ENCODE results near the gene PDSS1.

The PDSS1 gene

DNA sequence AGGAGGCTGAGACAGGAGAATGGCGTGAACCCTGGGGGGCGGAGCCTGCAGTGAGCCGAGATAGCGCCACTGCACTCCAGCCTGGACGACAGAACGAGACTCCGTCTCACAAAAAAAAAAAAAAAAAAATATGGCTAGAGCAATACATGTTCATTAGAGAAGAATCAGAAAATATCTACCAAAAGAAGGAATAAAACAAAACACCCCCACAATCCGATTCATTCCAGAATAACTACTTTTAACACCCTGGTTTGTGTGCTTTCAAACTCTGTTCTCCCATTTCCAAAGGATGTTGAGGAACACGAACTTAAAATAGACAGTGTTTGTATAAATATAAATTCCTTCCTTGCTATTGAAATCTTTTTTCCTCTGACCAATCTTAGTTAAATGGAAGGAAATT, 6.5 kb downstream of the PDSS1 start:
- no peaks in the 10 kb centered on the region; the same call in 1 of the 2 replicates for H3K36me3 ChIP-seq (replicated peaks; ENCODE audit: insufficient read depth, low read length)
- TF ChIP-seq, protein P1, sequence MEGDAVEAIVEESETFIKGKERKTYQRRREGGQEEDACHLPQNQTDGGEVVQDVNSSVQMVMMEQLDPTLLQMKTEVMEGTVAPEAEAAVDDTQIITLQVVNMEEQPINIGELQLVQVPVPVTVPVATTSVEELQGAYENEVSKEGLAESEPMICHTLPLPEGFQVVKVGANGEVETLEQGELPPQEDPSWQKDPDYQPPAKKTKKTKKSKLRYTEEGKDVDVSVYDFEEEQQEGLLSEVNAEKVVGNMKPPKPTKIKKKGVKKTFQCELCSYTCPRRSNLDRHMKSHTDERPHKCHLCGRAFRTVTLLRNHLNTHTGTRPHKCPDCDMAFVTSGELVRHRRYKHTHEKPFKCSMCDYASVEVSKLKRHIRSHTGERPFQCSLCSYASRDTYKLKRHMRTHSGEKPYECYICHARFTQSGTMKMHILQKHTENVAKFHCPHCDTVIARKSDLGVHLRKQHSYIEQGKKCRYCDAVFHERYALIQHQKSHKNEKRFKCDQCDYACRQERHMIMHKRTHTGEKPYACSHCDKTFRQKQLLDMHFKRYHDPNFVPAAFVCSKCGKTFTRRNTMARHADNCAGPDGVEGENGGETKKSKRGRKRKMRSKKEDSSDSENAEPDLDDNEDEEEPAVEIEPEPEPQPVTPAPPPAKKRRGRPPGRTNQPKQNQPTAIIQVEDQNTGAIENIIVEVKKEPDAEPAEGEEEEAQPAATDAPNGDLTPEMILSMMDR (IDR thresholded peaks at IDR 0.05; ENCODE audit: low read length), result no peak
- TF ChIP-seq EZH2 (optimal IDR thresholded peaks at IDR 0.05; ENCODE audit: low read depth, low read length), result no peak
- TF ChIP-seq EZH2phosphoT487 (IDR thresholded peaks at IDR 0.05; ENCODE audit: low read length), result no peak

DNA sequence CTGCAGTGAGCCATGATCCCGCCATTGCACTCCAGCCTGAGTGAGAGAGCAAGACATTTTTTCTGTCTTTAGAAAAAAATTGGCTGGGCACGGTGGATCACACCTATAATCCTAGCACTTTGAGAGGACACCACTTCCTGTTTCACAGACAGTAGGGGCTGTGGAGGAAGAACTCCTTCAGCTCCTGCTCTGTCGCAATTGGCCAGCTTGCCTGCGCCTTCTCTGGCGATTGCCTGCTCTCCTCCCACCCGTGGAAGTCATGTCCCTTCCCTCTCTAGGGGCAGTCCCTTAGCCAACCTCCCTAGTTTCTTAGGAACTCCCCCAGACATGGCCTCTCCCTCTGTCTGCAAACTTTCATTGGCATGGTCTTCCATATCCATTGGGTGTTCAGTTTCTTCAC, 8.7 kb downstream of the PDSS1 start:
- Histone ChIP-seq H2AFZ (ENCODE audit: low read length) (no peak overlapping the region), H3K9me3 (replicated peaks; ENCODE audit: insufficient read depth, low read length) (no peaks in the 10 kb centered on the region), H3K4me1 (ENCODE audit: low read length) (no peaks in the 10 kb centered on the region), H3K27me3 (replicated peaks; ENCODE audit: insufficient read depth, low read length) (no peaks in the 10 kb centered on the region), H3K36me3 (replicated peaks; ENCODE audit: insufficient read depth, low read length) (no peaks in the 10 kb centered on the region; the same call in 1 of the 2 replicates), H3K9me2 (replicated peaks; ENCODE audit: insufficient read depth, low read length) (no peaks in the 10 kb centered on the region), H3K79me2 (ENCODE audit: low read length) (peaks cover 57% of the 10 kb centered on the region), H4K20me1 (ENCODE audit: insufficient read depth, low read length) (no peaks in the 10 kb centered on the region), H3F3A (ENCODE audit: insufficient read depth, low read length) (no peaks in the 10 kb centered on the region), H3K9ac (ENCODE audit: low read length) (no peak overlapping the region), H3K4me3 (ENCODE audit: low read length) (no peak overlapping the region), H3K27ac (ENCODE audit: low read length) (no peak overlapping the region), H3K4me2 (ENCODE audit: low read depth, low read length) (no peak overlapping the region)
- TF ChIP-seq EZH2phosphoT487 (IDR thresholded peaks at IDR 0.05; ENCODE audit: low read length) (no peak), EZH2 (optimal IDR thresholded peaks at IDR 0.05; ENCODE audit: low read depth, low read length) (no peak)
- TF ChIP-seq, protein P1 (IDR thresholded peaks at IDR 0.05; ENCODE audit: low read length), result no peak
- DNase-seq, result no peak

More for the DNA sequence above, 6.5 kb downstream of the PDSS1 start:
- H3K4me2 ChIP-seq (ENCODE audit: low read depth, low read length), result no peak overlapping the region
- H3K27ac ChIP-seq (ENCODE audit: low read length), result no peak overlapping the region
- no peaks in the 10 kb centered on the region for H4K20me1 ChIP-seq (ENCODE audit: insufficient read depth, low read length)
- H3K9me2 ChIP-seq (replicated peaks; ENCODE audit: insufficient read depth, low read length), result no peaks in the 10 kb centered on the region
- no peak for DNase-seq
- H3K79me2 ChIP-seq (ENCODE audit: low read length), result peaks cover 78% of the 10 kb centered on the region
- H3K9ac ChIP-seq (ENCODE audit: low read length), result no peak overlapping the region
- H3K9me3 ChIP-seq (replicated peaks; ENCODE audit: insufficient read depth, low read length), result no peaks in the 10 kb centered on the region
- H2AFZ ChIP-seq (ENCODE audit: low read length), result no peak overlapping the region
- no peak overlapping the region for H3K4me3 ChIP-seq (ENCODE audit: low read length)
- H3K4me1 ChIP-seq (ENCODE audit: low read length), result no peaks in the 10 kb centered on the region
- H3K27me3 ChIP-seq (replicated peaks; ENCODE audit: insufficient read depth, low read length), result no peaks in the 10 kb centered on the region
- H3F3A ChIP-seq (ENCODE audit: insufficient read depth, low read length), result no peaks in the 10 kb centered on the region

DNA sequence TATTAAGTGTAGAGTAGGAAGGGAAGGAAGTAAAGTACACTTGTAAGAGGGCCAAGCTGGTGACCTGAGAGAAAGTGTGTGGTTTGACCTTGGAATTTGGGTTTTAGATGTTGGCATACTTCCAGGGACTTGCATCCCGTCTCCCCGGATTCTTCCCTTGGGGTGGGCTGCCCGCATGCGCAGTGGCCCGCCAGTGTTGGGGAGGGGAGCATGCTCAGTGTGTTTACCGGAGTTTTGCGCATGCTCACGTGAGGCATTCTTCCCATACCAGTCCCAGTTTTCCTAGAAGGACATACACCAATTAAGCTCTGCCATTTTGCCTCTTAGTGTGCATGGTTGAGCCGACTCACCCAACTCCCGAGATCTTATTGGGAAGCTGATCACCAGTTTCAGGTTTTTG, 9.4 kb downstream of the PDSS1 start:
- no peaks in the 10 kb centered on the region for H3K9me2 ChIP-seq (replicated peaks; ENCODE audit: insufficient read depth, low read length)
- no peaks in the 10 kb centered on the region for H4K20me1 ChIP-seq (ENCODE audit: insufficient read depth, low read length)
- peaks cover 50% of the 10 kb centered on the region for H3K79me2 ChIP-seq (ENCODE audit: low read length)
- no peaks in the 10 kb centered on the region for H3K27me3 ChIP-seq (replicated peaks; ENCODE audit: insufficient read depth, low read length)
- no peak for TF ChIP-seq EZH2phosphoT487 (IDR thresholded peaks at IDR 0.05; ENCODE audit: low read length)
- TF ChIP-seq, protein P1 (IDR thresholded peaks at IDR 0.05; ENCODE audit: low read length), result no peak
- no peak for TF ChIP-seq EZH2 (optimal IDR thresholded peaks at IDR 0.05; ENCODE audit: low read depth, low read length)
- H3K36me3 ChIP-seq (replicated peaks; ENCODE audit: insufficient read depth, low read length), result no peaks in the 10 kb centered on the region; the same call in 1 of the 2 replicates
- no peak overlapping the region for H2AFZ ChIP-seq (ENCODE audit: low read length)
- no peak overlapping the region for H3K4me2 ChIP-seq (ENCODE audit: low read depth, low read length)
- H3K27ac ChIP-seq (ENCODE audit: low read length), result no peak overlapping the region
- no peak overlapping the region for H3K9ac ChIP-seq (ENCODE audit: low read length)
- H3F3A ChIP-seq (ENCODE audit: insufficient read depth, low read length), result no peaks in the 10 kb centered on the region
- DNase-seq, result no peak
- no peaks in the 10 kb centered on the region for H3K9me3 ChIP-seq (replicated peaks; ENCODE audit: insufficient read depth, low read length)
- no peak overlapping the region for H3K4me3 ChIP-seq (ENCODE audit: low read length)
- H3K4me1 ChIP-seq (ENCODE audit: low read length), result no peaks in the 10 kb centered on the region

All from MM.1S (cell line).